Measurements from ENCODE around the gene NMNAT2. TPM values are rescaled to one million over a fixed set of nuclear protein-coding genes. Genes with fewer than 3 reads are reported as not detected.

NMNAT2 gene
- total and polyA plus RNA-seq, 2 donors, result 1.4 to 2.4 TPM

DNA sequence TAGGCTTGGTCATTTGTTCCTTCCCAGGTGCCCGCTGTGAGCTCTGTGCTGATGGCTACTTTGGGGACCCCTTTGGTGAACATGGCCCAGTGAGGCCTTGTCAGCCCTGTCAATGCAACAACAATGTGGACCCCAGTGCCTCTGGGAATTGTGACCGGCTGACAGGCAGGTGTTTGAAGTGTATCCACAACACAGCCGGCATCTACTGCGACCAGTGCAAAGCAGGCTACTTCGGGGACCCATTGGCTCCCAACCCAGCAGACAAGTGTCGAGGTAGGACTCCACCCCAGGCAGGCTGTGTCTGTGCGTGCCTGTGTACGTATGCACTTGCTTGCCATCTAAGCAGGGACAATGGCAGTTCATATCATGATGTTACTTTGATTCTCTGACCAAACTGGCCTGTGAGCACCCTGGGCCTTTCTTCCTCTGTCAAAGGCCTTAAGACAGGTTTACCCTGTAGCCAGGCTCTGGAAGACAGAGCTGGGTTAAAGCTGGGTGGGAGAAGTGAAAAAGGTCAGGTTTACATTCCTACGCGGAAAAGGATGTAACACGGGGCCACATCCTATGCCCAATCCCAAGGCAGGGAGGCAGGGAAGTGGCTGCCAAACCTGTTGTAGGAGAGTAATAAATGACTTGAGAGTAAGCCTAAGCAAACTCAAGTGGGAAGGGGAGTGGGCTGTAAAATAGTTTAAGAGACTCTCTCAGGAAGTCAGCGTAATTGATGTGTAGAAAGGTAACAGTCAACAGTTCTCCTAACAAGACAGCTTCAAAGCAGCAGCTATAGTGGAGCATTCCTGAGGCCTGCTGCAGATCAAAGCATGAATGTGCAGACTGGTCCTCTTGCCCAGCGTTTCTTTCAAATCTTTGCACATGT is 189.6 kb downstream of the NMNAT2 start:
- no peak overlapping the region for H3K4me3 ChIP-seq (ENCODE audit: low read depth, low read length)
- no peak overlapping the region for H3K27ac ChIP-seq (ENCODE audit: low read depth)
- DNase-seq (ENCODE audit: extremely low spot score), result peak; percentile 33
- 84% methylated on average over 13 of the region's 13 CpGs for WGBS
- no peaks in the 10 kb centered on the region for H3K4me1 ChIP-seq (ENCODE audit: insufficient read depth)
- H3K36me3 ChIP-seq (ENCODE audit: insufficient read depth), result no peaks in the 10 kb centered on the region

DNA sequence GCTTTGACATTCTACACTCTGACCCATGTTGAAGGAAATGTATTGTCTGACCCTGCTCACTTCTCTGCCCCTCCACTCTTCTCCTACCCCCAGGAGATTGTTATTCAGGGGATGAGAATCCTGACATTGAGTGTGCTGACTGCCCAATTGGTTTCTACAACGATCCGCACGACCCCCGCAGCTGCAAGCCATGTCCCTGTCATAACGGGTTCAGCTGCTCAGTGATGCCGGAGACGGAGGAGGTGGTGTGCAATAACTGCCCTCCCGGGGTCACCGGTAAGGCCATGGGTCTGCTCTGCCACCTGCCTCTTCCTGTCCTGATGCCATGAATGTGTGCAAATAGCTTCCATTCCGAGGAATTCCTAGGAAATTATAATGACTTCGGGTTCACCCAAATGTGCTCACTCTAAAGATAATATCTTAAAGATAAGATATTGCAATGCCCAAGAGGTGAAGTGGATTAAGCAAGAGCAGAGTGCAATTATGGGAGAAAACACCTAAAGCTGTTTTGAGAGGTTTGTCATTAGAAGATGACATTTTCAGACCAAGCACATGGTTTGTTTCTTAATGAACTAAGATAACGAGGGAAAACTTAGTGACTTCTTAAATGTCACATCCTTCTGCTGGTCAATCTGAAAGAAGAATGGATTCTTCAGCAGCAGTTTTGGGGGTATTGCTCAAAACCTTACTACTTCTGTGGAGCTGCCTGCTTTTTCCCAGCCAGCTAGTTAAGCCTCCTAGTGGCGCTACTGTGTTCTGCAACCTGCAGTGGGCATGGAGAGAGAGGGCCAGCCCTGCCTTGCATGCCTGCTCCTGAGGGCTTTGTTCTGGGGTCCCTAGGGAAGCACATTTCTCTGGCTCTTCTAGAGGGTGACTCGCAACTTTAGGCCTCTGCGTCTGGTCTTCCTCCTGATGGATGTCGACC is 190.5 kb downstream of the NMNAT2 start:
- WGBS, result 83% methylated on average over 16 of the region's 16 CpGs
- Histone ChIP-seq H3K36me3 (ENCODE audit: insufficient read depth) (no peaks in the 10 kb centered on the region), H3K27ac (ENCODE audit: low read depth) (no peak overlapping the region), H3K4me3 (ENCODE audit: low read depth, low read length) (no peak overlapping the region), H3K4me1 (ENCODE audit: insufficient read depth) (no peaks in the 10 kb centered on the region)
- DNase-seq (ENCODE audit: extremely low spot score), result no peak

- DNase-seq (ENCODE audit: extremely low spot score), result no peak
- H3K27ac ChIP-seq (ENCODE audit: low read depth), result no peak overlapping the region
- H3K4me1 ChIP-seq (ENCODE audit: insufficient read depth), result no peaks in the 10 kb centered on the region
- H3K36me3 ChIP-seq (ENCODE audit: insufficient read depth), result no peaks in the 10 kb centered on the region
- 71% methylated on average over 4 of the region's 4 CpGs for WGBS
- H3K4me3 ChIP-seq (ENCODE audit: low read depth, low read length), result no peak overlapping the region
Observed at GRCh38 chr1:183226963-183227362, 191.2 kb downstream of the NMNAT2 start.

GRCh38 chr1:183226361-183226760 is 191.8 kb downstream of the NMNAT2 start:
- DNase-seq (ENCODE audit: extremely low spot score), result no peak
- Histone ChIP-seq H3K4me3 (ENCODE audit: low read depth, low read length) (no peak overlapping the region), H3K27ac (ENCODE audit: low read depth) (no peak overlapping the region), H3K4me1 (ENCODE audit: insufficient read depth) (no peaks in the 10 kb centered on the region), H3K36me3 (ENCODE audit: insufficient read depth) (no peaks in the 10 kb centered on the region)
- 77% methylated on average over 4 of the region's 4 CpGs for WGBS

DNA sequence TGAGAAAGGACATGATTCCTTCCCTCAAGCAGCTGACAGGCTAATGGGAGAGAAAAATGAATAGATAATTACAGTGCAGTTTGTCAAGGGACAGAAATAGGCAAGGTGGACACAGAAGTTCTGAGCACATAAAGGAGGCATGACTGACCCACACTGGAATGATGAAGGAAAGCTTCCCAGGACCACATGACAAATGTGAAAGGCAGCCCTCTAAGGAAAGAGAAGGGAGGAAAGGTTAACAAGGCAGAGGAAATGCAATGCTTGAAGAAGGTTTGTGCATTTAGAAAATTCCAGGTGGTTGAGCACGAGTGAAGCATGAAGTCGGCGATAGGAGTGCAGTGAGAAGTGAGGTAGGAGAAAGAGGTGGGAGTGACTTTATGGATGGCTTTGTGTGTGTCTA is 194.7 kb downstream of the NMNAT2 start:
- Histone ChIP-seq H3K4me1 (ENCODE audit: insufficient read depth) (no peaks in the 10 kb centered on the region), H3K4me3 (ENCODE audit: low read depth, low read length) (no peak overlapping the region), H3K36me3 (ENCODE audit: insufficient read depth) (no peaks in the 10 kb centered on the region), H3K27ac (ENCODE audit: low read depth) (no peak overlapping the region)
- 92% methylated on average over 3 of the region's 3 CpGs for WGBS
- DNase-seq (ENCODE audit: extremely low spot score), result no peak

- DNase-seq (ENCODE audit: extremely low spot score), result no peak
- 92% methylated on average over 3 of the region's 3 CpGs for WGBS
- H3K36me3 ChIP-seq (ENCODE audit: insufficient read depth), result no peaks in the 10 kb centered on the region
- H3K27ac ChIP-seq (ENCODE audit: low read depth), result no peak overlapping the region
- H3K4me3 ChIP-seq (ENCODE audit: low read depth, low read length), result no peak overlapping the region
- no peaks in the 10 kb centered on the region for H3K4me1 ChIP-seq (ENCODE audit: insufficient read depth)
Observed at GRCh38 chr1:183222909-183223308, 195.3 kb downstream of the NMNAT2 start.

GRCh38 chr1:183219616-183220009 is 198.6 kb downstream of the NMNAT2 start:
- DNase-seq (ENCODE audit: extremely low spot score), result no peak
- no peak overlapping the region for H3K4me3 ChIP-seq (ENCODE audit: low read depth, low read length)
- no peaks in the 10 kb centered on the region for H3K4me1 ChIP-seq (ENCODE audit: insufficient read depth)
- no peaks in the 10 kb centered on the region for H3K36me3 ChIP-seq (ENCODE audit: insufficient read depth)
- H3K27ac ChIP-seq (ENCODE audit: low read depth), result no peak overlapping the region

GRCh38 chr1:183218971-183219615 is 199.1 kb downstream of the NMNAT2 start:
- no peak overlapping the region for H3K27ac ChIP-seq (ENCODE audit: low read depth)
- no peaks in the 10 kb centered on the region for H3K4me1 ChIP-seq (ENCODE audit: insufficient read depth)
- 22% methylated on average over 5 of the region's 5 CpGs for WGBS
- peak; percentile 64 for DNase-seq (ENCODE audit: extremely low spot score)
- H3K36me3 ChIP-seq (ENCODE audit: insufficient read depth), result no peaks in the 10 kb centered on the region
- no peak overlapping the region for H3K4me3 ChIP-seq (ENCODE audit: low read depth, low read length)

DNA sequence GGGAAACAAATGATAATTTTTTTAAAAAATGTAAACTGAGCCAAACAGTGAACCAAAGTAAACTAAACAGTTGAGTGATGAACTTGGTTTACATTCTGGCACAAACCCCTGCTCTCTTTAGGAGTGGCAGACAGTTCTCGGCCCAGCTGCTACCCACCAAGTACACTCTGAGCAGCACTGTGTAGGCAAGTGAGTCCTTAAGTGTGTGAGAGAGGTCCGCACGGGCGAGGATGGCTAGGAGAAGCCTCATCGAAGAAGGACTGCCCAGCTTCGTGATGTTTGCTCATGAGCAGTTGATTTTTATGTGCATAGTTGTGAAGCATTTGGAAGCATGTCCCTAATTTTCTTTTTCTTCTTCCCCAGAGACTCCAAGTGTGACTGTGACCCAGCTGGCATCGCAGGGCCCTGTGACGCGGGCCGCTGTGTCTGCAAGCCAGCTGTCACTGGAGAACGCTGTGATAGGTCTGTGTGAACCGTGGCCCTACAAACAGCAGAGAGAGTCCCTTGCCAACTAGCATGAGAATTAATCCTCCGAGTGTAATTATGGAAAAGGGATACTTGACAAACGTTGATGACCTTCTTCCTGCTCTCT is 200.1 kb downstream of the NMNAT2 start:
- no peak for DNase-seq (ENCODE audit: extremely low spot score)
- no peaks in the 10 kb centered on the region for H3K36me3 ChIP-seq (ENCODE audit: insufficient read depth)
- 48% methylated on average over 14 of the region's 14 CpGs for WGBS
- H3K27ac ChIP-seq (ENCODE audit: low read depth), result no peak overlapping the region
- no peaks in the 10 kb centered on the region for H3K4me1 ChIP-seq (ENCODE audit: insufficient read depth)
- no peak overlapping the region for H3K4me3 ChIP-seq (ENCODE audit: low read depth, low read length)

DNA sequence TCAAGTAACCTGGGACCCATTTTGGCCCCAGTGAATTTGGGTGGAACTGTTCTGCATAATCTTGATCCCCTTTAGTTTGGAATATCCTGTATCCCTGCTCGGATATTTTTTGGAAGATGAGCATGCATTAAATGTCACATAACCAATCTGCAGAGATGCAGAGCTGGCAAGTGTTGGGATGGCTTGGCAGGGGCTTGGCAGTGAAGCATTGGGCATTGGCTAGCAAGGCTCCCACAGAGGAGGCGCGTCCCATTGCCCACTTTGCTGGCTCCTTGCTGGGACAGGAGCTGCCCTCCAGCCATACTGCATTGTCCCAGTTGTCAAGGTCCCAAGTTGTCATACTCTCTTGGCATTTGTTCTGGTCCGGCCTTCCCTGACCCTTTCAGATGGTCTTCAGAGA is 202.2 kb downstream of the NMNAT2 start:
- WGBS, result 86% methylated on average over 4 of the region's 4 CpGs
- Histone ChIP-seq H3K36me3 (ENCODE audit: insufficient read depth) (no peaks in the 10 kb centered on the region), H3K27ac (ENCODE audit: low read depth) (no peak overlapping the region), H3K4me3 (ENCODE audit: low read depth, low read length) (no peak overlapping the region), H3K4me1 (ENCODE audit: insufficient read depth) (no peaks in the 10 kb centered on the region)
- DNase-seq (ENCODE audit: extremely low spot score), result no peak

DNA sequence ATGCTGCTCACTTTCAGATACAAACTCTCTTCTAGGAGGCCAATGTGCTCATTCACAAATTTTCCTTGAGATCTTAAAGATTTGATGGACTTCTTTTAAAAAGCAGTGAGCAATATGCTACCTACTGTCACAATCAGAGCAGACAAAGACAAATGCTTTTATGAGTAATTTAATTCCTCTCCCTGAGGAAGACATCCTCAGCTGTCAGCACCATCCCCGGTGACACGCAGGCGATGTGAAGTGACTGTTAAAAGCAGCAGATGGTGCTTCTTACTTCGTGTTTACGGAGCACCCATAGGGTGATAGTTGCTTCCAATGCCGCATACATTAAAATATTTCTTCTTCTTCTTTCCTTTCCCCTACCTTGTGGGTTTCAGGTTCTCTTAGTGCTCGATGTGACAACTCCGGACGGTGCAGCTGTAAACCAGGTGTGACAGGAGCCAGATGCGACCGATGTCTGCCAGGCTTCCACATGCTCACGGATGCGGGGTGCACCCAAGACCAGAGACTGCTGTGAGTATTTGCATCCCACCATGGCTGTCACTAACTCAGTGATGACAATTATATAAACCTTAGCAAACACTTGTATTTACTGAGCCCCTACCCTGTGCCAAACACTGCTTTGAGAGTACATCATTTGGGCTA is 203.0 kb downstream of the NMNAT2 start:
- 59% methylated on average over 13 of the region's 13 CpGs for WGBS
- Histone ChIP-seq H3K4me3 (ENCODE audit: low read depth, low read length) (no peak overlapping the region), H3K27ac (ENCODE audit: low read depth) (no peak overlapping the region), H3K4me1 (ENCODE audit: insufficient read depth) (no peaks in the 10 kb centered on the region), H3K36me3 (ENCODE audit: insufficient read depth) (no peaks in the 10 kb centered on the region)
- no peak for DNase-seq (ENCODE audit: extremely low spot score)

DNA sequence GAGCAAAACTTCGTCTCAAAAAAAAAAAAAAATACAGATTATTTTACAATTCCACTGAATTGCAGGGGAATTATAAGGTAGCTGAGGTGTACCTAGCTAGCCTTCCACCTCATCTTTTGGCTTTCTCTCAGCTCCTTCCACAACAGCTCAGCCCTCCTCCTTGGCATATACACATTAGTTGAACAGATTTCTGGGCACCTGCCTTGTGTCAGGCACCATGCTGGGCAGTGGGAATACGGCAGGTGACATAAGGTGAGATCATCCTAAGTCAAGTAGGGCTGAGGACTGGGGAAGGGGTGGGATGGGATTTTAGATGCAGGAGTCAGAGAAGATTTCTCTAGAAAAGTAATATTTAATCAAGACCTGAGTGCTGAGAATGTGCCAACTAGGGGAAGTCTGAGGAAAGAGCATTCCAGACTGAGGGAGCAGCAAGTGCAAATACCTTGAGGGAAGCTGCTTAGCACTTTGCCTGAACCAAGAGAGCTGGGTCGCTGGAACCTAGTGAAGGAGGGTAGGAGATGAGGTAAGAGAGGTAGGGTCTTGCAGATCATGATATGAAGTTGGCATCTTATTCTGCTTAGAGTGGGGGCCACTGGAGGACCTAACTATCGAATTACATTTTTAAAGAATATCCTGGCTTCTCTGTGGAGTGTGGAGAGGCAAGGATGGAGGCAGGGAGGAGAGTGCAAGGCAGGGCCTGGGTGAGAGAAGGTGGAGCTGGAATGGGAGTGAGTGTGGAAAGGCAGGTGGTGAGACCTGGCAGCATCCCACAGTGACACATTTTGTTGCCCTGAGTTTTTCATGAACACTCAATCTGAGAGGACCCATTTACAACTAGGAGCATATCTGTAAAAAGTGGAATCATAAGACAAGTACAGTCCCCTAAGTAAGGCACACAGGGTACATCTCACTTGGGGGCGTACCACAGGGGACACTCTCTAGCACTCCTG is 203.9 kb downstream of the NMNAT2 start:
- DNase-seq (ENCODE audit: extremely low spot score), result no peak
- H3K4me1 ChIP-seq (ENCODE audit: insufficient read depth), result no peaks in the 10 kb centered on the region
- no peaks in the 10 kb centered on the region for H3K36me3 ChIP-seq (ENCODE audit: insufficient read depth)
- H3K4me3 ChIP-seq (ENCODE audit: low read depth, low read length), result no peak overlapping the region
- no peak overlapping the region for H3K27ac ChIP-seq (ENCODE audit: low read depth)
- 90% methylated on average over 5 of the region's 5 CpGs for WGBS
